Uterus (tissue), 4 donors: ENCODE results near the gene SGK2. TPM values are rescaled to one million over a fixed set of nuclear protein-coding genes. Genes with fewer than 3 reads are reported as not detected.

Experiments
- DNase-seq, 2 donors: peaks; one replicate each; pipeline ENCODE4 v3.0.0-alpha.2; 2019 to 2020
- H3K27ac ChIP-seq, 2 donors: fragments of 200-600 bp; sonication (generic); 1 replicate in 1 of 2; 2 replicates in 1 of 2; pipeline ENCODE4 v1.5.1; 2016 to 2018
- H3K27me3 ChIP-seq, 2 donors: fragments of 200-600 bp; sonication (generic); one replicate each; pipeline ENCODE4 v1.5.1; 2018 to 2019; ENCODE audit warnings: control low read depth in 1 of 2
- H3K36me3 ChIP-seq, 2 donors: fragments of 200-600 bp; sonication (generic); one replicate each; pipeline ENCODE4 v1.5.1; 2019; ENCODE audit warnings: control low read depth in 1 of 2
- H3K4me1 ChIP-seq, 2 donors: fragments of 200-600 bp; sonication (generic); one replicate each; pipeline ENCODE4 v1.5.1; 2018 to 2019; ENCODE audit warnings: control low read depth in 1 of 2
- H3K4me3 ChIP-seq, 2 donors: fragments of 200-600 bp; sonication (generic); 1 replicate in 1 of 2; 2 replicates in 1 of 2; pipeline ENCODE4 v1.5.1; 2018 to 2019; ENCODE audit warnings: mild to moderate bottlenecking in 1 of 2
- H3K9me3 ChIP-seq, 2 donors: fragments of 200-600 bp; sonication (generic); one replicate each; pipeline ENCODE4 v1.5.1; 2019; ENCODE audit warnings: control low read depth in 1 of 2
- CTCF ChIP-seq, 4 experiments: fragments of 200-600 bp in 2 of 4; fragments of 450-650 bp in 2 of 4; sonication (generic) in 2 of 4; IDR thresholded peaks; one replicate each; pipeline ENCODE4 v1.5.1; 2016 to 2019; ENCODE audit warnings: antibody characterized with exemption in 4 of 4, mild to moderate bottlenecking in 2 of 4, moderate library complexity in 1 of 4
- POLR2A ChIP-seq, 2 donors: fragments of 450-650 bp; IDR thresholded peaks; one replicate each; pipeline ENCODE4 v1.6.1; 2016; ENCODE audit warnings: antibody characterized with exemption in 2 of 2, mild to moderate bottlenecking in 1 of 2, moderate library complexity in 1 of 2
- intact Hi-C: fragments of 100-400 bp; cut with DNase I; formaldehyde crosslinking; loops from one replicate; pipeline ENCODE4 v1.15.1; 2023; ENCODE audit warnings: low total_unique reads
- total RNA-seq, 4 donors: library from RNA; depleted of rRNA in 3 of 4; stranded (reverse); fragments of >200 nt in 3 of 4; gene quantifications; one replicate each; pipeline versions ENCODE4 v1.1.0 to v1.2.4, GENCODE V29; 2014 to 2023
- donor health status: DM: yes; HTN: yes; CAD: no.

Gene SGK2
- total RNA-seq, 4 donors from 2014 or later: 0.77 to 5.9 (median 2.4) TPM; not detected in 1

GRCh38 chr20:43572891-43573290, 14.1 kb downstream of the SGK2 start:
- H3K9me3 ChIP-seq: no peaks in the 10 kb centered on the region
- H3K4me3 ChIP-seq: no peak overlapping the region
- intact Hi-C loops: no loop called here
- TF ChIP-seq CTCF (IDR thresholded peaks at IDR 0.05) (no peak), POLR2A (IDR thresholded peaks at IDR 0.05) (no peak)
- H3K36me3 ChIP-seq: no peaks in the 10 kb centered on the region
- DNase-seq: no peak
- no peaks in the 10 kb centered on the region for H3K4me1 ChIP-seq
- no peaks in the 10 kb centered on the region for H3K27me3 ChIP-seq
- no peak overlapping the region for H3K27ac ChIP-seq

GRCh38 chr20:43576108-43576507, 17.3 kb downstream of the SGK2 start:
- no peak overlapping the region for H3K27ac ChIP-seq
- H3K27me3 ChIP-seq: no peaks in the 10 kb centered on the region
- no peaks in the 10 kb centered on the region for H3K4me1 ChIP-seq
- intact Hi-C loops: no loop called here
- no peak overlapping the region for H3K4me3 ChIP-seq
- TF ChIP-seq POLR2A (IDR thresholded peaks at IDR 0.05) (no peak), CTCF (IDR thresholded peaks at IDR 0.05) (no peak)
- H3K9me3 ChIP-seq: no peaks in the 10 kb centered on the region
- DNase-seq: no peak
- H3K36me3 ChIP-seq: no peaks in the 10 kb centered on the region

- no peak for DNase-seq
- no peak overlapping the region for H3K4me3 ChIP-seq
- H3K4me1 ChIP-seq: no peaks in the 10 kb centered on the region
- TF ChIP-seq POLR2A (IDR thresholded peaks at IDR 0.05): no peak
- no peak for TF ChIP-seq CTCF (IDR thresholded peaks at IDR 0.05)
- intact Hi-C loops: no loop called here
- H3K9me3 ChIP-seq: no peaks in the 10 kb centered on the region
- no peaks in the 10 kb centered on the region for H3K27me3 ChIP-seq
- no peak overlapping the region for H3K27ac ChIP-seq
- no peaks in the 10 kb centered on the region for H3K36me3 ChIP-seq
Observed at GRCh38 chr20:43579861-43580793, 21.3 kb downstream of the SGK2 start.

GRCh38 chr20:43583133-43583864, 24.5 kb downstream of the SGK2 start:
- Histone ChIP-seq H3K9me3 (no peaks in the 10 kb centered on the region), H3K27ac (no peak overlapping the region), H3K36me3 (no peaks in the 10 kb centered on the region), H3K4me1 (no peaks in the 10 kb centered on the region), H3K4me3 (no peak overlapping the region), H3K27me3 (no peaks in the 10 kb centered on the region)
- intact Hi-C loops: no loop called here
- no peak for DNase-seq
- TF ChIP-seq POLR2A (IDR thresholded peaks at IDR 0.05) (no peak), CTCF (IDR thresholded peaks at IDR 0.05) (no peak)

GRCh38 chr20:43583982-43584432, 25.2 kb downstream of the SGK2 start:
- no peaks in the 10 kb centered on the region for H3K4me1 ChIP-seq
- no peaks in the 10 kb centered on the region for H3K36me3 ChIP-seq
- no peaks in the 10 kb centered on the region for H3K9me3 ChIP-seq
- no peak for TF ChIP-seq POLR2A (IDR thresholded peaks at IDR 0.05)
- TF ChIP-seq CTCF (IDR thresholded peaks at IDR 0.05): no peak
- no peak overlapping the region for H3K27ac ChIP-seq
- DNase-seq: peak; percentile 22 to 33
- intact Hi-C loops: no loop called here
- H3K4me3 ChIP-seq: no peak overlapping the region
- H3K27me3 ChIP-seq: no peaks in the 10 kb centered on the region
